Measurements from ENCODE around the gene AFAP1L2. TPM values are rescaled to one million over a fixed set of nuclear protein-coding genes. Genes with fewer than 3 reads are reported as not detected.

AFAP1L2 gene
- polyA plus RNA-seq, 1 experiment, result 0.22 TPM

GRCh38 chr10:114389426-114389825 is 14.9 kb downstream of the AFAP1L2 start:
- TF ChIP-seq, protein P1, sequence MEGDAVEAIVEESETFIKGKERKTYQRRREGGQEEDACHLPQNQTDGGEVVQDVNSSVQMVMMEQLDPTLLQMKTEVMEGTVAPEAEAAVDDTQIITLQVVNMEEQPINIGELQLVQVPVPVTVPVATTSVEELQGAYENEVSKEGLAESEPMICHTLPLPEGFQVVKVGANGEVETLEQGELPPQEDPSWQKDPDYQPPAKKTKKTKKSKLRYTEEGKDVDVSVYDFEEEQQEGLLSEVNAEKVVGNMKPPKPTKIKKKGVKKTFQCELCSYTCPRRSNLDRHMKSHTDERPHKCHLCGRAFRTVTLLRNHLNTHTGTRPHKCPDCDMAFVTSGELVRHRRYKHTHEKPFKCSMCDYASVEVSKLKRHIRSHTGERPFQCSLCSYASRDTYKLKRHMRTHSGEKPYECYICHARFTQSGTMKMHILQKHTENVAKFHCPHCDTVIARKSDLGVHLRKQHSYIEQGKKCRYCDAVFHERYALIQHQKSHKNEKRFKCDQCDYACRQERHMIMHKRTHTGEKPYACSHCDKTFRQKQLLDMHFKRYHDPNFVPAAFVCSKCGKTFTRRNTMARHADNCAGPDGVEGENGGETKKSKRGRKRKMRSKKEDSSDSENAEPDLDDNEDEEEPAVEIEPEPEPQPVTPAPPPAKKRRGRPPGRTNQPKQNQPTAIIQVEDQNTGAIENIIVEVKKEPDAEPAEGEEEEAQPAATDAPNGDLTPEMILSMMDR (IDR thresholded peaks at IDR 0.05; ENCODE audit: insufficient read depth, low read depth, low read length), result no peak
- ChIA-PET POLR2A (no interaction called here), CTCF (interaction anchor here (1.5 kb wide), 1 partner anchor 8 kb away, joined by 4 read pairs; no protein-coding TSS in a partner anchor)
- DNase-seq (ENCODE audit: low read depth), result no peak
- H3K4me3 ChIP-seq (ENCODE audit: low read depth, low read length), result no peak overlapping the region
- peaks cover 2% of the 10 kb centered on the region for H3K27me3 ChIP-seq (ENCODE audit: control insufficient read depth, insufficient read depth, low read length)
- H3K36me3 ChIP-seq (ENCODE audit: control insufficient read depth, insufficient read depth, low read length), result no peaks in the 10 kb centered on the region

DNA sequence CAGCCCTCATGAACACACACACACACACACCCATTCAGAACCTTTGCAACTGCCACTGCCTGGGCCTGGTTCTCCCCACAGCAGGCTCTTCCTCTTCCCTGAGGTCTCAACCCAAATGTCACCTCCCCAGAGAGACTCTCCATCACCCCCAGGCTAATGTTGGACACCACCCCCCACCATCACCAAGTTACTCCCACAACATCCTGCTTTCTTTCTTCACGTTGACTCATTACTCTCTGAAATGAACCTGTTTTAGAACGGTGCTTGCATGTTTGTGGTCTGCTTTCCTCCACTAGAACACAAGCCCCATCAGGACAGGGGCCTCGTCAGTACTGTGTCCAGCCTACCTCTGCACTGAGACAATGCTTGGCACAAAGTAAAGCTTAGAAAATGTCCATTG is 16.0 kb downstream of the AFAP1L2 start:
- Histone ChIP-seq H3K27me3 (ENCODE audit: control insufficient read depth, insufficient read depth, low read length) (peaks cover 1% of the 10 kb centered on the region), H3K36me3 (ENCODE audit: control insufficient read depth, insufficient read depth, low read length) (no peaks in the 10 kb centered on the region), H3K4me3 (ENCODE audit: low read depth, low read length) (no peak overlapping the region)
- CTCF ChIA-PET, result interaction anchor here (0.6 to 1.5 kb wide), 3 partner anchors 9 to 54 kb away, joined by 3 to 4 read pairs (median 3); no protein-coding TSS in a partner anchor
- no peak for DNase-seq (ENCODE audit: low read depth)
- POLR2A ChIA-PET, result no interaction called here
- TF ChIP-seq, protein P1 (IDR thresholded peaks at IDR 0.05; ENCODE audit: insufficient read depth, low read depth, low read length), result no peak

- H3K36me3 ChIP-seq (ENCODE audit: control insufficient read depth, insufficient read depth, low read length), result no peaks in the 10 kb centered on the region
- DNase-seq (ENCODE audit: low read depth), result no peak
- H3K27me3 ChIP-seq (ENCODE audit: control insufficient read depth, insufficient read depth, low read length), result no peaks in the 10 kb centered on the region; the same call in 1 of the 2 replicates
- POLR2A ChIA-PET, result no interaction called here
- TF ChIP-seq, protein P1 (IDR thresholded peaks at IDR 0.05; ENCODE audit: insufficient read depth, low read depth, low read length), result no peak
- H3K4me3 ChIP-seq (ENCODE audit: low read depth, low read length), result no peak overlapping the region
- CTCF ChIA-PET, result interaction anchor here (0.6 to 1.5 kb wide), 2 partner anchors 10 to 52 kb away, joined by 3 to 4 read pairs; no protein-coding TSS in a partner anchor
Observed at GRCh38 chr10:114387784-114388183, 16.5 kb downstream of the AFAP1L2 start.

DNA sequence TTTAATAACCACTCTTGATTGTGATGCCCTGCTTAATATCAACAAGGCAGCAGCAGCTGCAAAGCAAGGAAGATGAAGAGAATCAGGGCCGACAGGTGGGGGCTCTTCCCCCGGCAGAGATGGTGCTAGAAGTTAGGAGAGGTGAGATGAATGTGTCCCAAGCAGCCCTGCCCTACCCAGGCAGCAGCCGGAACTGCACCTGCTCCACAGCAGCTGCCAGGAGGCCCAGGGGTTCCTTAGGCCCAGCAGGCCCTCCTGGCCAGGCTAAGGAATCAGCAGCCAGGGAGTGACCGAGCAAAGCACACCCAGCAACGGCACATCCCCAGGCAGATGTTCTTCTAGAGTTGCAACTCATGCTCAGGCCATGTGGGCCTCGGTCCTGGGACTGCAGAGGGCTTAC is 17.9 kb downstream of the AFAP1L2 start:
- POLR2A ChIA-PET, result no interaction called here
- TF ChIP-seq, protein P1 (IDR thresholded peaks at IDR 0.05; ENCODE audit: insufficient read depth, low read depth, low read length), result no peak
- no peak for DNase-seq (ENCODE audit: low read depth)
- CTCF ChIA-PET, result no interaction called here
- Histone ChIP-seq H3K36me3 (ENCODE audit: control insufficient read depth, insufficient read depth, low read length) (no peaks in the 10 kb centered on the region), H3K4me3 (ENCODE audit: low read depth, low read length) (no peak overlapping the region), H3K27me3 (ENCODE audit: control insufficient read depth, insufficient read depth, low read length) (no peaks in the 10 kb centered on the region; the same call in 1 of the 2 replicates)

DNA sequence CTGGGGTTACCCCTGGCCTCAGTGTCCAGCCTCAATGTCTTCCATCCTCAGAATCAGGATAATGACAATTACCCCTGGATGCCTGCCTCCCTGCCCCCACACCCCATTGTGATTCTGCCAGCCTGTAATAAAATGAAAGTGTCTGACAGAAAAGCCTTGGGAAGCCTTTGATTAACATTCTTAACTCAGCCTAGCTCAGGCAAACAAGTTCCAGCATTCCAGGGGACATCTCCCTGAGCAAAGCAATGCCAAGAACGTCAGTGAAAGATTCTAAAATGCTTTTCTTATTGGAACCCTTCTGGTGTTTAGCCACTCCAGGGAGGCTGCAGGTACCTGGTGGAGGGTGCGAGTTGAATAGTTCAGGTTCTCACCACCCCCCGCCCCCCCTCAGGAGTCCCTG is 18.7 kb downstream of the AFAP1L2 start:
- no peak for DNase-seq (ENCODE audit: low read depth)
- no peak overlapping the region for H3K4me3 ChIP-seq (ENCODE audit: low read depth, low read length)
- POLR2A ChIA-PET, result no interaction called here
- TF ChIP-seq, protein P1 (IDR thresholded peaks at IDR 0.05; ENCODE audit: insufficient read depth, low read depth, low read length), result no peak
- no peaks in the 10 kb centered on the region; the same call in 1 of the 2 replicates for H3K27me3 ChIP-seq (ENCODE audit: control insufficient read depth, insufficient read depth, low read length)
- CTCF ChIA-PET, result no interaction called here
- no peaks in the 10 kb centered on the region for H3K36me3 ChIP-seq (ENCODE audit: control insufficient read depth, insufficient read depth, low read length)

Measured in BJ (cell line).